CD4-positive, alpha-beta T cell (primary cell): ENCODE data around the gene DUSP10. TPM values are rescaled to one million over a fixed set of nuclear protein-coding genes. Genes with fewer than 3 reads are reported as not detected.

ENCODE experiments used
- ATAC-seq: fragments of 200-7000 bp; cut with Tn5 transposase; one replicate; pipeline ENCODE4 v1.10.0; 2022; ENCODE audit warnings: mild to moderate bottlenecking; ENCODE audit not compliant: poor library complexity
- CTCF ChIA-PET: fragments of 350-600 bp; sonication (Branson Sonifier 250); formaldehyde crosslinking; loops from one replicate; lab custom pipeline; 2021; ENCODE audit warnings: antibody characterized with exemption, inconsistent platforms; lab: Charles Lee
- POLR2A ChIA-PET: fragments of 350-600 bp; sonication (Branson Sonifier 250); formaldehyde crosslinking; loops from one replicate; lab custom pipeline; 2021; ENCODE audit warnings: antibody characterized with exemption, inconsistent platforms; lab: Charles Lee
- DNase-seq, 14 experiments: peaks; one replicate each; pipeline ENCODE4 v3.0.0-alpha.2; 2013 to 2020; ENCODE audit warnings: mixed read lengths in 2 of 14
- H3K27ac ChIP-seq, 2 donors: one replicate each; pipeline versions ENCODE4 v1.5.1 to v1.7.0; 2013; ENCODE audit warnings: low read length in 2 of 2, low read depth in 1 of 2, mild to moderate bottlenecking in 1 of 2
- H3K27me3 ChIP-seq, 2 experiments: 1 replicate in 1 of 2; 2 replicates in 1 of 2; pipeline versions ENCODE4 v1.6.1 to v1.7.0; 2013; ENCODE audit warnings: low read length in 2 of 2, control low read depth in 1 of 2, mild to moderate bottlenecking in 1 of 2, moderate library complexity in 1 of 2; ENCODE audit not compliant: insufficient read depth in 2 of 2, control insufficient read depth in 1 of 2
- H3K36me3 ChIP-seq: one replicate; pipeline ENCODE4 v1.6.1; 2013; ENCODE audit warnings: low read length, control low read depth; ENCODE audit not compliant: insufficient read depth
- H3K4me1 ChIP-seq: one replicate; pipeline ENCODE4 v1.6.1; 2013; ENCODE audit warnings: low read length, control low read depth; ENCODE audit not compliant: insufficient read depth
- H3K4me3 ChIP-seq: one replicate; pipeline ENCODE4 v1.5.1; 2013; ENCODE audit warnings: mild to moderate bottlenecking, low read length, moderate library complexity
- H3K9me3 ChIP-seq, 2 experiments: 1 replicate in 1 of 2; 2 replicates in 1 of 2; pipeline versions ENCODE4 v1.6.1 to v1.7.0; 2013; ENCODE audit warnings: low read length in 2 of 2, mild to moderate bottlenecking in 2 of 2, control low read depth in 1 of 2, moderate library complexity in 1 of 2; ENCODE audit not compliant: control insufficient read depth in 1 of 2, insufficient read depth in 1 of 2
- H3K27ac Mint-ChIP-seq: one replicate; pipeline ENCODE4 v1.8.0; 2020; ENCODE audit warnings: mixed read lengths
- H3K27me3 Mint-ChIP-seq: one replicate; pipeline ENCODE4 v1.8.0; 2021; ENCODE audit warnings: mixed read lengths
- H3K36me3 Mint-ChIP-seq: one replicate; pipeline ENCODE4 v1.8.0; 2021; ENCODE audit warnings: low read depth, mixed read lengths
- H3K4me1 Mint-ChIP-seq: one replicate; pipeline ENCODE4 v1.8.0; 2021; ENCODE audit warnings: low read depth, mixed read lengths
- H3K4me3 Mint-ChIP-seq: one replicate; pipeline ENCODE4 v1.8.0; 2020; ENCODE audit warnings: mild to moderate bottlenecking, mixed read lengths
- H3K9me3 Mint-ChIP-seq: one replicate; pipeline ENCODE4 v1.8.0; 2020; ENCODE audit warnings: mixed read lengths
- intact Hi-C, 2 experiments: fragments of 100-400 bp; cut with DNase I in 1 of 2; cut with micrococcal nuclease in 1 of 2; formaldehyde crosslinking; loops; one replicate each; pipeline versions ENCODE4 v1.15.1 to v1.9.0; 2023 to 2025; cut with DNase I, micrococcal nuclease
- total RNA-seq, 174 experiments: library from RNA in 2 of 174; stranded (reverse) in 2 of 174; gene quantifications; one replicate each; pipeline ENCODE4 v1.2.3 and lab custom pipeline; 2021 to 2026
- TF ChIP-seq, protein P1 (sequence below): fragments of 200-600 bp; IDR thresholded peaks from one replicate; pipeline ENCODE4 v1.8.0; 2022; ENCODE audit warnings: antibody characterized with exemption, mild to moderate bottlenecking

The DUSP10 gene
- total RNA-seq, 2 experiments from 2014 or later, result 66.9 to 70.9 TPM

DNA sequence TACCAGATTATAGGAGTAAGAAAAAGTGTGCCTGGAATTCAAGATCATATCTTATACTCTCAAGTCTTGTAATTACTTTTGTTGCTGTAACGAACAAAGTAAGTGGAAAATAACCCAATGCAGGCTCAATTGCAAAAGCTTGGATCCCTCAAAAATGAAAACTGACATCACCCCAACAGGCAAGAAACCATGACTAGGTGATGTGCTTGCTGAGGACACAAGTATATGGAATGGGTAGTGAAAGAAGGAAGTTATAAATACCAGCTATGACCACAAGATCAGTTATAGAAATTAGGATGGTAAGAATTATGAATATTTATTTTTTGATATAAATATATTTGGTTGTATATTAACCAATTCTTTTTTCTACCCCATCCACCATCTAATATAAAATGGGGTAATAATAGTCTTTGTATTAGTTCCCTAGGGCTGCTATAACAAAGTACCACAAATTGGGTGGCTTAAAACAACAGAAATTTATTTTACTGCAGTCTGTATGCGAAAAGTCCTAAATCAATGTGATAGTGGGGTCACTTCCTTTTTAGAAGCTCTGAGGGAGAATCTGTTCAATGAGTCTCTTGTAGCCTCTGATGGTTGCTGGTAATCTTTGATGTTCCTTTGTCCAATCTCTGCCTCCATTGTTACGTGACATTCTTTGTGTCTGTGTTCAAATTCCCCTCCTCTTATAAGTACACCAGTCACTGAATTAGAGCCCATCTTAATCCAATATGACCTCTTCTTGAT, 45.0 kb downstream of the DUSP10 start:
- peaks cover 4% of the 10 kb centered on the region for H3K4me1 ChIP-seq
- H3K27me3 Mint-ChIP-seq, result no peaks in the 10 kb centered on the region

DNA sequence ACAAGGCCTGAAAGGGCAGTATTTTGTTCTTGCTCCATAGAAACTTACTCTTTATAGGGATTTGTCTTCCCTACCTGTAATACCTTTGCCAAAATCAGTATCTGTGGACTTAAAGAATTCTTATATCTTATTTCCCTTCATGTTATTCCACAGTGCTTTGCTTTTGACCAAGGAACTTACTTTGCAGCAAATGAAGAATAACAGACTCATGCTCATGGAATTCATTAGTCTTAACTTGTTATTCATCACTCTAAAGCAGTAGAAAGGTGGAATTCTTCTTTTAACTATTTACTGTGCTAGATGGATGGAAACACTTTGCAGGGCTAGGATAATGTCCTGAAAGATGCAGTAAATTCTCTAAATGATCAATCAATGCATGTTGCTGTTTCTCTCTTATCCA, 45.9 kb downstream of the DUSP10 start:
- Histone ChIP-seq H3K9me3 (peaks cover 0 to 7% of the 10 kb centered on the region in 2 experiments), H3K4me3 (no peak overlapping the region), H3K4me1 (peaks cover 4% of the 10 kb centered on the region), H3K36me3 (no peaks in the 10 kb centered on the region), H3K27ac (no peak overlapping the region), H3K27me3 (no peaks in the 10 kb centered on the region)
- H3K27me3 Mint-ChIP-seq, result no peaks in the 10 kb centered on the region
- DNase-seq (no peak), ATAC-seq (no peak)
- H3K36me3 Mint-ChIP-seq, result no peaks in the 10 kb centered on the region
- intact Hi-C loops, result no loop called here
- H3K27ac Mint-ChIP-seq, result no peak overlapping the region
- H3K9me3 Mint-ChIP-seq, result peaks cover 2% of the 10 kb centered on the region
- H3K4me1 Mint-ChIP-seq, result peaks cover 8% of the 10 kb centered on the region
- ChIA-PET CTCF (no interaction called here), POLR2A (no interaction called here)
- TF ChIP-seq, protein P1, sequence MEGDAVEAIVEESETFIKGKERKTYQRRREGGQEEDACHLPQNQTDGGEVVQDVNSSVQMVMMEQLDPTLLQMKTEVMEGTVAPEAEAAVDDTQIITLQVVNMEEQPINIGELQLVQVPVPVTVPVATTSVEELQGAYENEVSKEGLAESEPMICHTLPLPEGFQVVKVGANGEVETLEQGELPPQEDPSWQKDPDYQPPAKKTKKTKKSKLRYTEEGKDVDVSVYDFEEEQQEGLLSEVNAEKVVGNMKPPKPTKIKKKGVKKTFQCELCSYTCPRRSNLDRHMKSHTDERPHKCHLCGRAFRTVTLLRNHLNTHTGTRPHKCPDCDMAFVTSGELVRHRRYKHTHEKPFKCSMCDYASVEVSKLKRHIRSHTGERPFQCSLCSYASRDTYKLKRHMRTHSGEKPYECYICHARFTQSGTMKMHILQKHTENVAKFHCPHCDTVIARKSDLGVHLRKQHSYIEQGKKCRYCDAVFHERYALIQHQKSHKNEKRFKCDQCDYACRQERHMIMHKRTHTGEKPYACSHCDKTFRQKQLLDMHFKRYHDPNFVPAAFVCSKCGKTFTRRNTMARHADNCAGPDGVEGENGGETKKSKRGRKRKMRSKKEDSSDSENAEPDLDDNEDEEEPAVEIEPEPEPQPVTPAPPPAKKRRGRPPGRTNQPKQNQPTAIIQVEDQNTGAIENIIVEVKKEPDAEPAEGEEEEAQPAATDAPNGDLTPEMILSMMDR, result no peak
- H3K4me3 Mint-ChIP-seq, result no peak overlapping the region

More for the DNA sequence above, 45.0 kb downstream of the DUSP10 start:
- TF ChIP-seq, protein P1, result no peak
- peaks cover 8% of the 10 kb centered on the region for H3K4me1 Mint-ChIP-seq
- no peak overlapping the region for H3K27ac Mint-ChIP-seq
- H3K4me3 Mint-ChIP-seq, result no peak overlapping the region
- ATAC-seq (no peak), DNase-seq (no peak)
- intact Hi-C loops, result no loop called here
- POLR2A ChIA-PET, result no interaction called here
- H3K27me3 ChIP-seq, result no peaks in the 10 kb centered on the region
- CTCF ChIA-PET, result interaction anchor here (1.8 kb wide), 1 partner anchor 12 kb away, joined by 5 read pairs; no protein-coding TSS in a partner anchor
- H3K9me3 Mint-ChIP-seq, result peaks cover 2% of the 10 kb centered on the region
- peaks cover 6% of the 10 kb centered on the region for H3K36me3 Mint-ChIP-seq
- peaks cover 0 to 7% of the 10 kb centered on the region in 2 experiments for H3K9me3 ChIP-seq
- H3K36me3 ChIP-seq, result peaks cover 4% of the 10 kb centered on the region
- no peak overlapping the region for H3K4me3 ChIP-seq
- H3K27ac ChIP-seq, result no peak overlapping the region

DNA sequence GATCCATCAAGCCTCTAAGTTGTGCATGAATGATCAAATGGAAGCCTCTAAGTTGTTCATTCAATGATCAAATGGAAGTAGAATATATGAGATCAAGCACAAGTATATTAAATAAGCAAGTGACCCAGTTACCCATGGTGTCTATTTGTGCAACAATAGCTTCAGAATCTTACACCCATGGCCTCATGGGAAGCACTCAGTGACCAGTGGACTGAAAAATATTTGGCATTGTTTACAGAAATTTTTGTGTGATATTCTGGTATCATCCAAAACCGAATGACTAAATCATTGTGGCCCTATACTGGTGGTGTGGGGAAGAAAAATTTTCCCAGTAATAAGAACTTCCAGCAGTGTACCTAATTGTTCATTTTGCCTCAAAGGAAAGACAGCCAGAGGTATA, 46.6 kb downstream of the DUSP10 start:
- Mint-ChIP-seq H3K4me1 (peaks cover 8% of the 10 kb centered on the region), H3K9me3 (peaks cover 2% of the 10 kb centered on the region), H3K27ac (no peak overlapping the region), H3K36me3 (no peaks in the 10 kb centered on the region), H3K27me3 (no peaks in the 10 kb centered on the region), H3K4me3 (no peak overlapping the region)
- H3K36me3 ChIP-seq, result no peaks in the 10 kb centered on the region
- ChIA-PET POLR2A (no interaction called here), CTCF (no interaction called here)
- H3K27ac ChIP-seq, result no peak overlapping the region
- intact Hi-C loops, result no loop called here
- TF ChIP-seq, protein P1, result no peak
- no peak overlapping the region for H3K4me3 ChIP-seq
- peaks cover 0 to 7% of the 10 kb centered on the region in 2 experiments for H3K9me3 ChIP-seq
- H3K4me1 ChIP-seq, result peaks cover 4% of the 10 kb centered on the region
- ATAC-seq (no peak), DNase-seq (no peak)
- H3K27me3 ChIP-seq, result no peaks in the 10 kb centered on the region
